Adrenal gland (tissue), 12 donors: ENCODE data around the gene TMEM229B. TPM values are rescaled to one million over a fixed set of nuclear protein-coding genes. Genes with fewer than 3 reads are reported as not detected.

Experiments used
- DNase-seq, 7 donors: peaks; one replicate each; pipeline ENCODE4 v3.0.0-alpha.2; 2019 to 2020
- H3K27ac ChIP-seq, 5 donors: fragments of 200-600 bp; sonication (generic) in 4 of 5; 1 replicate in 3 of 5; 2 replicates in 2 of 5; pipeline versions ENCODE4 v1.5.1 to v1.8.0; 2016 to 2020; ENCODE audit warnings: mild to moderate bottlenecking in 1 of 5
- H3K27me3 ChIP-seq: fragments of 200-600 bp; 2 replicates; pipeline ENCODE4 v1.8.0; 2021
- H3K36me3 ChIP-seq, 2 donors: fragments of 200-600 bp; replicated peaks in 1 of 2; 1 replicate in 1 of 2; 2 replicates in 1 of 2; pipeline versions ENCODE4 v1.5.1 to v1.8.0; 2018 to 2022
- H3K4me1 ChIP-seq, 2 donors: fragments of 200-600 bp; replicated peaks in 1 of 2; 1 replicate in 1 of 2; 2 replicates in 1 of 2; pipeline versions ENCODE4 v1.5.1 to v1.8.0; 2018 to 2021
- H3K4me3 ChIP-seq, 4 donors: fragments of 200-600 bp; sonication (generic) in 3 of 4; one replicate each; pipeline ENCODE4 v1.5.1; 2016 to 2018
- H3K9me3 ChIP-seq, 3 donors: fragments of 200-600 bp; sonication (generic) in 1 of 3; replicated peaks in 1 of 3; 1 replicate in 2 of 3; 2 replicates in 1 of 3; pipeline versions ENCODE4 v1.5.1 to v1.8.0; 2016 to 2021
- POLR2A ChIP-seq, 2 donors: fragments of 450-650 bp; IDR thresholded peaks; one replicate each; pipeline ENCODE4 v1.6.1; 2017; ENCODE audit warnings: antibody characterized with exemption in 2 of 2, mild to moderate bottlenecking in 2 of 2, moderate library complexity in 1 of 2
- WGBS, 4 donors: extraction: QIAGEN DNeasy Blood & Tissue Kit in 2 of 4; methylation state at CpG; one replicate each; pipeline versions ENCODE4 v1.1.5 to v1.1.7; 2013 to 2017; 5-methylcytosine and 5-hydroxymethylcytosine counted together
- intact Hi-C, 2 donors: fragments of 100-400 bp; cut with DNase I; formaldehyde crosslinking; loops; one replicate each; pipeline versions ENCODE4 v1.14.1 to v1.15.0; 2022 to 2023
- polyA plus RNA-seq, 3 donors: library from polyadenylated mRNA; stranded (reverse); fragments of 200-250 nt in 2 of 3; fragments of 350-450 nt in 1 of 3; fragmentation: Illumina TruSeq in 1 of 3; extraction: RNeasy Lipid Tissue Mini Kit (QIAGEN cat#74804) in 1 of 3; gene quantifications; one replicate each; pipeline ENCODE4 v1.2.3, GENCODE V29; 2013 to 2014
- total RNA-seq, 9 donors: library from RNA; depleted of rRNA in 4 of 9; stranded (reverse); fragments of >200 nt in 4 of 9; fragments of 120-200 nt in 1 of 9; fragmentation: NEBNext Ultra II Directional in 1 of 9; extraction: Animal tissue kit (Norgen Biotek cat#: 25700) in 1 of 9; gene quantifications; one replicate each; pipeline versions ENCODE4 v1.1.0 to v1.2.4, GENCODE V29; 2013 to 2023
- TF ChIP-seq, protein P1 (sequence below), 6 experiments: fragments of 450-650 bp in 4 of 6; fragments of 200-600 bp in 2 of 6; sonication (generic) in 1 of 6; IDR thresholded peaks; 1 replicate in 5 of 6; 2 replicates in 1 of 6; pipeline versions ENCODE4 v1.5.1 to v1.8.0; 2016 to 2021; ENCODE audit warnings: antibody characterized with exemption in 6 of 6, mild to moderate bottlenecking in 2 of 6, moderate library complexity in 1 of 6
- donor health status: healthy with polysubstance abuse.
- donor health status: Bipolar disorder and iron deficiency.
- donor health status: DM: yes; HTN: yes; CAD: no.
- donor health status: DM: no; HTN: no; CAD: no.
- donor health status: DM: no; HTN: no; CAD: no.
- donor health status: DM: yes; HTN: yes; CAD: no.

Gene TMEM229B
- total and polyA plus RNA-seq, 12 donors, result 5.7 to 63.9 (median 32.7) TPM

DNA sequence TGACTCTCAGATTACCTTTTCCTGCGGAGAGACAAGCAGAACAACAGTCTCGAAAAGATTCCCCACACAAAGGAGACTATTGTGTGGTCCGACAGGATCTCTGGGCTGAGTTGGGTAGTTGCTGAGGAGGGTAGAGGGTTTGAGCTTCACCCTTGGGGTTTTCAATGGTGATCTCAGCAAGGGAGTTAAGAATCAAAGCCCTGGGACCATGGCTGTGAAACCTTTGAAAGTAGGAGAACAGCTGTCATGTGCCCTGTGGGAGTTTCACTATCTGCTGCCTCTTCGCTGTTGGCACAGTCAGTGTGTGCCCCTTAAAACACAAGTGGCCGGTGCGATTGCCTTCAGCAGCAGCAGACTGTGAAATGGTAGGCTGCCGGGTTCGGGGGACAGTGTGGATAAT, 62.4 kb downstream of the TMEM229B start:
- Histone ChIP-seq H3K4me3 (no peak overlapping the region), H3K27ac (no peak overlapping the region), H3K9me3 (no peaks in the 10 kb centered on the region), H3K4me1 (peaks cover 0 to 4% of the 10 kb centered on the region in 2 donors), H3K36me3 (no peaks in the 10 kb centered on the region), H3K27me3 (no peaks in the 10 kb centered on the region)
- DNase-seq, result no peak
- TF ChIP-seq, protein P1, sequence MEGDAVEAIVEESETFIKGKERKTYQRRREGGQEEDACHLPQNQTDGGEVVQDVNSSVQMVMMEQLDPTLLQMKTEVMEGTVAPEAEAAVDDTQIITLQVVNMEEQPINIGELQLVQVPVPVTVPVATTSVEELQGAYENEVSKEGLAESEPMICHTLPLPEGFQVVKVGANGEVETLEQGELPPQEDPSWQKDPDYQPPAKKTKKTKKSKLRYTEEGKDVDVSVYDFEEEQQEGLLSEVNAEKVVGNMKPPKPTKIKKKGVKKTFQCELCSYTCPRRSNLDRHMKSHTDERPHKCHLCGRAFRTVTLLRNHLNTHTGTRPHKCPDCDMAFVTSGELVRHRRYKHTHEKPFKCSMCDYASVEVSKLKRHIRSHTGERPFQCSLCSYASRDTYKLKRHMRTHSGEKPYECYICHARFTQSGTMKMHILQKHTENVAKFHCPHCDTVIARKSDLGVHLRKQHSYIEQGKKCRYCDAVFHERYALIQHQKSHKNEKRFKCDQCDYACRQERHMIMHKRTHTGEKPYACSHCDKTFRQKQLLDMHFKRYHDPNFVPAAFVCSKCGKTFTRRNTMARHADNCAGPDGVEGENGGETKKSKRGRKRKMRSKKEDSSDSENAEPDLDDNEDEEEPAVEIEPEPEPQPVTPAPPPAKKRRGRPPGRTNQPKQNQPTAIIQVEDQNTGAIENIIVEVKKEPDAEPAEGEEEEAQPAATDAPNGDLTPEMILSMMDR (IDR thresholded peaks at IDR 0.05), result no peak
- TF ChIP-seq POLR2A (IDR thresholded peaks at IDR 0.05), result no peak
- intact Hi-C loops, result loop anchor here (5.0 kb wide), 2 partner anchors 91 to 146 kb away; no protein-coding TSS in a partner anchor
- 76 to 85% (median 84%) methylated on average over 8 of the region's 8 CpGs for WGBS, 4 donors

DNA sequence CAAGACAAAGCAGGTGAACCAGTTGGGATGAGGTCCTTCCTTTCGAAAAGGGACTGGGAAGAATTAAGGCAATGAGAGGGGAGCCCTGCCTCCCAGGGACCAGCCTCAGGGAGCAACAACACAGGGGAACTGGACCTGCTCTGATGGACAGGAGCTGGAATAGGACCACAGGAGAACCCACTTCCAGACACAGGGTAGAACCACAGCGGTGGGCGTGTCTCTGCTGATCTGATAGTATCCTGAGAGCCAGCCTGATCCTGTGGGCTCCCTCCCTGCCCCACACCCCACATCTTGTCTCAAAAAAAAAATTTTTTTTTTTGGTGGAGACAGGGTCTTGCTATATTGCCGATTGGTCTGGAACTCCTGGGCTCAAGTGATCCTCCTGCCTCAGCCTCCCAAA, 62.9 kb downstream of the TMEM229B start:
- TF ChIP-seq, protein P1 (IDR thresholded peaks at IDR 0.05), result no peak
- no peak for TF ChIP-seq POLR2A (IDR thresholded peaks at IDR 0.05)
- WGBS, 4 donors, result 76 to 92% (median 78%) methylated on average over 4 of the region's 4 CpGs
- Histone ChIP-seq H3K27ac (no peak overlapping the region), H3K9me3 (no peaks in the 10 kb centered on the region), H3K4me1 (peaks cover 0 to 4% of the 10 kb centered on the region in 2 donors), H3K4me3 (no peak overlapping the region), H3K36me3 (no peaks in the 10 kb centered on the region), H3K27me3 (no peaks in the 10 kb centered on the region)
- no peak for DNase-seq
- intact Hi-C loops, result loop anchor here (5.0 kb wide), 2 partner anchors 92 to 147 kb away; no protein-coding TSS in a partner anchor

DNA sequence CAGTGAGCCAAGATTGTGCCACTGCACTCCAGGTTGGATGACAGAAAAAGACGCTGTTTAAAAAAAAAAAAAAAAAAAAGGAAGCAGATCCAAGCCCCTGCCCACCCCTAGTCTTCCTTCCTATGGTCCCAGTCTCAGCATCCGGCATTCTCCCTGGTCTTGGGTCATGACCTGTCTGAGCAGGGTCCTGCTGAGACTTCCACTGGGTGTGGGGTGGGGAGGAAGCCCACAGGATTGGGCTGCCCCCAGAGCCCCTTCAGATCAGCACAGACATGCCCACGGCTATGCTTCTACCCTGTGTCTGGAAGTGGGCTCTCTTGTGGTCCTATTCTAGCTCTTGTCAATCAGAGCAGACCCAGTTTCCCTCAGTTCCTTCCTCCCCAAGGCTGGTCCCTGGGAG, 64.0 kb downstream of the TMEM229B start:
- Histone ChIP-seq H3K4me3 (no peak overlapping the region), H3K9me3 (no peaks in the 10 kb centered on the region), H3K4me1 (peaks cover 0 to 4% of the 10 kb centered on the region in 2 donors), H3K36me3 (no peaks in the 10 kb centered on the region), H3K27me3 (no peaks in the 10 kb centered on the region), H3K27ac (no peak overlapping the region)
- TF ChIP-seq POLR2A (IDR thresholded peaks at IDR 0.05), result no peak
- TF ChIP-seq, protein P1 (IDR thresholded peaks at IDR 0.05), result no peak
- WGBS, 4 donors, result 41 to 67% (median 63%) methylated on average over 3 of the region's 3 CpGs
- no peak for DNase-seq
- intact Hi-C loops, result no loop called here

DNA sequence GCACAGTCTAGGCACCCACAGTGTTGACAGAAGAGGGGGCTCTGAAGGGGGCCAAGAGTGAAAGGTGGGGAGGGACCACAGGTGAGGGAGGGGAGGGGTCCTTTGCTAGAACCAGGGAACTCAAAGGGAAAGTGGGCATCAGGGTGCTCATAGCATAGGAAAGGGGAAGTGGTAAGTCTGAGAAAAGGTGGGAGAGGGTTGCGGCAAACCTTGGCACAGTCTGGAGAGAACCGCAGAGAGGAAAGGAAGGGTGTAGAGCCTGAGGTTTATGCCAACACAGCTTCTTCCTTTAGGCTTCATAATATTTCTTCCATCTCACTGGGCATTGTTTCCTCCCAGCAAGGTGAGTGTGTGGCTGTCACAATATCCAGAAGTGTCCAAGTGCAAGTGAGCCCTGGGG, 65.1 kb downstream of the TMEM229B start:
- TF ChIP-seq, protein P1 (IDR thresholded peaks at IDR 0.05), result no peak
- TF ChIP-seq POLR2A (IDR thresholded peaks at IDR 0.05), result no peak
- intact Hi-C loops, result no loop called here
- Histone ChIP-seq H3K36me3 (no peaks in the 10 kb centered on the region), H3K9me3 (no peaks in the 10 kb centered on the region), H3K4me3 (no peak overlapping the region), H3K27ac (no peak overlapping the region), H3K27me3 (no peaks in the 10 kb centered on the region), H3K4me1 (peaks cover 0 to 8% of the 10 kb centered on the region in 2 donors)
- 51 to 72% (median 60%) methylated on average over 2 of the region's 2 CpGs for WGBS, 4 donors
- DNase-seq, result no peak
